GM12864 (cell line): ENCODE measurements around the gene FCHO1.

Experiments
- DNase-seq: peaks from one replicate; pipeline ENCODE4 v3.0.0-alpha.2; 2011; ENCODE audit warnings: low read depth
- H3K4me3 ChIP-seq: 2 replicates; pipeline ENCODE4 v1.5.1; 2011; ENCODE audit warnings: mild to moderate bottlenecking, low read depth, low read length, control low read depth
- TF ChIP-seq, protein P1 (sequence below): IDR thresholded peaks from 2 replicates; pipeline ENCODE4 v1.5.1; 2011; ENCODE audit warnings: low read depth, mild to moderate bottlenecking, moderate library complexity, low read length, control low read depth, inconsistent platforms; ENCODE audit errors: missing control alignments

The FCHO1 gene

DNA sequence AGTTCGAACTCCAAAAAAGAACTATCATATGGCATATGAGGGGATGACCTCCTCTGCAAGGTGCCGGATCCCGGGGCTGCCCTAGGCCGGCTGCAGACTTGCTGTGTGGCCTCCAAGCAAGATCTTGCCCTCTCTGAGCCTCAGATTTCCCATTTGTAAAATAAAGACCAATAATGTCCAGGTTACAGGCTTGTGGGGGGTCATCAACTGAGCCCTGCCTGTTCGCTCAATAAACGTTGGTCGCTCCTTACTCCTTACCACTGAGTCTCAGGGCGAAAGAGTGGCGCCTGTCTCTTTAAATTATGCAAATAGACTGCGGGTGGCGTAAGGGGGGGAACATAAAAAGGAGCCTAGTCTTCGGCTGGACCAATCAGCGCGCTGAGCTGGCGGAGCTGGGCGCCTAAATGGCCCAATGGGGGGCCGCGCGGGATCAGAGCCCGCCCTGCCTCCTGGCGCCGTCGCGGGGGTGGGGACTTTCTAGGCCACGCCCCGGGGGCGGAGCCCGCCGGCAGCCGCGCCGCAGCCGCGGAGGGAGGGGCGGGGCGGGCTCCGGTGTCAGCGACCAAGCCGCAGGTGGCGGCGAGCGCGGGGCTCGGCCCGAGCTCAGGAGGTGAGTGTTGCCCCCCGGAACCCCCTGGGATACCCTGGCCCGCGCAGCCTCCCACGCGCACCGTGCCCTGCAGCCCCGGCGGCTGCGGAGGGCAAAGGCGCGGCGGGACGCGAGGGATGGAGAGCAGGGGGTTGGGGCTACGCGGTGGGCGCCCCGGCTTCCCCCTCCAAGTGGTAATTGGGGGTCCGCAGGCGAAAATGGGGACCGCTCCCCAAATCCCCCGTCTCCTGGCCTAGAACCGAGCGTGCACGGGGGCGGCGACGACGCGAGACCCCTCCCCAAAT is 3.8 kb upstream of the FCHO1 start:
- peak overlapping the region; percentile 85 for H3K4me3 ChIP-seq
- DNase-seq: peak; percentile 91

DNA sequence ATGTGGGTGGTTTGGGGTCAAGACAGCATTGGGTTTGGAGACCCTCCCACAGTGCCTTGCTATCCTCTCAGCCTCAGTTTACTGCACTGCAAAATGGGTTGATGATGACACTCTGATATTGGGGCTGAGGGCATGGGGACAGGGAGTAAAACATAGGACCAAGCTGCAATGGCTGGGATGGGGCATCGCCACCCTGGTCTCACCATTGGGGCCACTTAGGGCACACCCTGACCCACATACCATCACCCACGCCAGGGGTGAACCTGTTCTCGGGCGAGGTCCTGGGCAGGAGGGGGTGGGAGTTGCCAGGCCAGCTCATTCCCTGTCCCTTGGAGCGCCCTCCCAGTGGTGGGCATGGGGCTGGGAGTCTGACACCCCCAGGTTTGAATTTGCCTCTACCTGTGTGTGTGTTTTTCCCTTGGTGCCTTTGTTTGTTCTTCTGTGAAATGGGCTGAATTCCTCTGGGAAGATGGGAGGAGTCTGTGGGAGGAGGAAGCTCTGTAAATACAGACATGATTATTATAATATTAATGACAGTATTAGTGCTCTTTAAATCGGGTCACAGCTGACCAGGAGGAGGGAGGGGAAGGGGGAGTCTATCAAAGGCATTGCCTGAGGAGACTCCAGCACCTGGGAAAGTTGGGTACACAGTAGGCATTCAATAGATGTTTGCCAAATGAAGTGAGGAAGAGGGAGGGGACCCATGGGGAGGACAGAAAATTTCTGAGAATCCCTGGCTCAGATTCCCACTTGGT is 2.2 kb upstream of the FCHO1 start:
- no peak for DNase-seq
- H3K4me3 ChIP-seq: peak overlapping the region; percentile 85
- TF ChIP-seq, protein P1, sequence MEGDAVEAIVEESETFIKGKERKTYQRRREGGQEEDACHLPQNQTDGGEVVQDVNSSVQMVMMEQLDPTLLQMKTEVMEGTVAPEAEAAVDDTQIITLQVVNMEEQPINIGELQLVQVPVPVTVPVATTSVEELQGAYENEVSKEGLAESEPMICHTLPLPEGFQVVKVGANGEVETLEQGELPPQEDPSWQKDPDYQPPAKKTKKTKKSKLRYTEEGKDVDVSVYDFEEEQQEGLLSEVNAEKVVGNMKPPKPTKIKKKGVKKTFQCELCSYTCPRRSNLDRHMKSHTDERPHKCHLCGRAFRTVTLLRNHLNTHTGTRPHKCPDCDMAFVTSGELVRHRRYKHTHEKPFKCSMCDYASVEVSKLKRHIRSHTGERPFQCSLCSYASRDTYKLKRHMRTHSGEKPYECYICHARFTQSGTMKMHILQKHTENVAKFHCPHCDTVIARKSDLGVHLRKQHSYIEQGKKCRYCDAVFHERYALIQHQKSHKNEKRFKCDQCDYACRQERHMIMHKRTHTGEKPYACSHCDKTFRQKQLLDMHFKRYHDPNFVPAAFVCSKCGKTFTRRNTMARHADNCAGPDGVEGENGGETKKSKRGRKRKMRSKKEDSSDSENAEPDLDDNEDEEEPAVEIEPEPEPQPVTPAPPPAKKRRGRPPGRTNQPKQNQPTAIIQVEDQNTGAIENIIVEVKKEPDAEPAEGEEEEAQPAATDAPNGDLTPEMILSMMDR: no peak

More for the DNA sequence above, 3.8 kb upstream of the FCHO1 start:
- TF ChIP-seq, protein P1: no peak

- peak overlapping the region; percentile 30 for H3K4me3 ChIP-seq
- no peak for DNase-seq
- TF ChIP-seq, protein P1: no peak
Measured at GRCh38 chr19:17749912-17750317, 1.4 kb upstream of the FCHO1 start.

- TF ChIP-seq, protein P1: no peak
- H3K4me3 ChIP-seq: peak overlapping the region; percentile 53
- DNase-seq: no peak
Measured at GRCh38 chr19:17751912-17752273, 616 bp downstream of the FCHO1 start.

- TF ChIP-seq, protein P1: no peak
- no peak overlapping the region for H3K4me3 ChIP-seq
- no peak for DNase-seq
Measured at GRCh38 chr19:17752865-17753639, 1.8 kb downstream of the FCHO1 start.

DNA sequence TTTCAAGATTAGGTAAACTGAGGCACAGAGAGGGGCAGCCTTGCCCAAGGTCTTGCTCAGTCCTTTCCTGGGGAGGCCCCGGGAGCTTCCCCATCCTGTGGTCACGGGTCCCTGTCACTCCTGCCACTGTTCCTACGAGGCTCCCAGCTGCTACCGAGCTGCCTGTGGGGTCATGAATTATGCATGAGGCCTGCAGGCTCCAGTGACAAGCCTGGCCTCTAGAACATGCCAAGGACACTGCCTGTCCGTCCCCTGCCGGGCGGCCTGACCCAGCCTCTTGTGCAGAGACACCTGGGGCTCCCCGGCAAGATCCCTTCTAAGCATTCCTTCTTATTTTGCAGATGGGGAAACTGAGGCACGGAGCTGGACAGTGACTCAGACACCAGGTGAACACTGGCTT is 2.7 kb downstream of the FCHO1 start:
- TF ChIP-seq, protein P1: no peak
- H3K4me3 ChIP-seq: no peak overlapping the region
- DNase-seq: no peak
